Upper lobe of right lung (tissue), 1 donor: ENCODE measurements around the gene ZNF678. TPM values are rescaled to one million over a fixed set of nuclear protein-coding genes. Genes with fewer than 3 reads are reported as not detected.

ENCODE experiments used
- ATAC-seq: fragments of 200-7000 bp; cut with Tn5 transposase; one replicate; pipeline ENCODE4 v1.9.1; 2020; ENCODE audit warnings: mild to moderate bottlenecking, moderate library complexity
- DNase-seq: peaks from one replicate; pipeline ENCODE4 v3.0.0-alpha.2; 2020
- H3K27ac ChIP-seq: fragments of 200-600 bp; one replicate; pipeline ENCODE4 v1.8.0; 2022
- H3K27me3 ChIP-seq: fragments of 200-600 bp; one replicate; pipeline ENCODE4 v1.8.0; 2022; ENCODE audit warnings: mild to moderate bottlenecking
- H3K36me3 ChIP-seq: fragments of 200-600 bp; one replicate; pipeline ENCODE4 v1.8.0; 2022
- H3K4me1 ChIP-seq: fragments of 200-600 bp; one replicate; pipeline ENCODE4 v1.8.0; 2022
- H3K4me3 ChIP-seq: fragments of 200-600 bp; one replicate; pipeline ENCODE4 v1.8.0; 2022; ENCODE audit warnings: mild to moderate bottlenecking
- H3K9me3 ChIP-seq: fragments of 200-600 bp; one replicate; pipeline ENCODE4 v1.8.0; 2022
- CTCF ChIP-seq: fragments of 200-600 bp; IDR thresholded peaks from one replicate; pipeline ENCODE4 v1.8.0; 2022; ENCODE audit warnings: antibody characterized with exemption
- intact Hi-C: fragments of 100-400 bp; cut with DNase I; formaldehyde crosslinking; loops from one replicate; pipeline ENCODE4 v1.11.0; 2022
- total RNA-seq: library from RNA; stranded (reverse); fragmentation: NEBNext Ultra II Directional; extraction: Animal tissue kit (Norgen Biotek cat#: 25700); gene quantifications from one replicate; pipeline ENCODE4 v1.2.1, GENCODE V29; 2021
- donor health status: DM: no; HTN: yes; CAD: no; lungs with severe emphysema.

ZNF678 gene
- total RNA-seq, 1 donor from 2014 or later = 8.6 TPM

- Histone ChIP-seq H3K27me3 (peaks cover 29% of the 10 kb centered on the region), H3K27ac (no peak overlapping the region), H3K9me3 (no peaks in the 10 kb centered on the region), H3K4me3 (no peak overlapping the region), H3K4me1 (no peaks in the 10 kb centered on the region), H3K36me3 (no peaks in the 10 kb centered on the region)
- intact Hi-C loops = no loop called here
- no peak for ATAC-seq
- no peak for DNase-seq
- TF ChIP-seq CTCF = no peak
Observed at GRCh38 chr1:227558732-227559262, 4.6 kb upstream of the ZNF678 start.

- H3K27me3 ChIP-seq = peaks cover 29% of the 10 kb centered on the region
- TF ChIP-seq CTCF = no peak
- ATAC-seq (no peak), DNase-seq (no peak)
- intact Hi-C loops = no loop called here
- H3K4me1 ChIP-seq = no peaks in the 10 kb centered on the region
- no peak overlapping the region for H3K27ac ChIP-seq
- no peaks in the 10 kb centered on the region for H3K9me3 ChIP-seq
- no peak overlapping the region for H3K4me3 ChIP-seq
- H3K36me3 ChIP-seq = no peaks in the 10 kb centered on the region
Observed at GRCh38 chr1:227559499-227559898, 3.9 kb upstream of the ZNF678 start.

GRCh38 chr1:227559926-227560325 is 3.4 kb upstream of the ZNF678 start:
- intact Hi-C loops = no loop called here
- ATAC-seq (no peak), DNase-seq (no peak)
- Histone ChIP-seq H3K4me3 (no peak overlapping the region), H3K27ac (no peak overlapping the region), H3K4me1 (no peaks in the 10 kb centered on the region), H3K36me3 (no peaks in the 10 kb centered on the region), H3K9me3 (no peaks in the 10 kb centered on the region), H3K27me3 (peaks cover 29% of the 10 kb centered on the region)
- TF ChIP-seq CTCF = no peak

DNA sequence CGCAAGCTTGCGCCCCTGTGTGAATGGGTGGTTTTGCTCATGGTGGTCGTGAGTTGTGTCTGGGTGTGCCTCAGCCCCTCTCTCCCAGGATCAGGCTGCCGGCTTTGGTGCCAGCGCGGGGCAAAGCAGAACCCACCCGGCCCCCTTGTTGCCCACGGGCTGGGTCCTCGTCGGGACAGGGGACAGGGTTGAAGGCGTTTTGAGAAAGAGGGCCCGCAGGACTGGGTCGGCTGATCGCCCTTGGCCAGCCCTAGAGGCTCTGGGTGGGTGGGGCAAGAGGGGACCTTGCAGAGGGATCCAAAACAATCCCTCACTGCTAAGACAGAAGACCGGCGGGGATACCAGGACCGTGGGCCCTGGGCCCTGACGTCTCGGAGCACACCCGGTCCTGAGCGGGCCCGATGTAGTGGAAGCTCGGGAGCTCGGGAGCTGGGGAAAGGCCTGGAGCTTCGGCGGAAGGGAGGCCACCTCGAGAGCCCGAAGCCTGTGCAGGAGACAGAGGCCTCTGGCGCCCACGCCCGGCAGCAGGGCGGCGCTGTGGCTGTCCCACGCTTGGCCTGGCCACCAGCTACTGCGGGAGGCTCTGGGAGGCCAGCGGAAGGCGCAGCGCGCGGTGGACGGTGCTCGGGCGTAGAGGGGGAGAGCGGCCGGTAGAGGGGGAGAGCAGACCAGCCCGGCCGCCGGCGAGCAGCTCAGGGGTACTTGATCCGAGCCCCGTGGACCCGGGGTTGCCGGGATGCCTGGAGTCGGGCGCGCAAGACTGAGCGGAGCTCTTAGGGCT is 2.8 kb upstream of the ZNF678 start:
- intact Hi-C loops = no loop called here
- H3K36me3 ChIP-seq = no peaks in the 10 kb centered on the region
- no peaks in the 10 kb centered on the region for H3K9me3 ChIP-seq
- no peak overlapping the region for H3K27ac ChIP-seq
- no peaks in the 10 kb centered on the region for H3K4me1 ChIP-seq
- no peak for ATAC-seq
- H3K27me3 ChIP-seq = peaks cover 29% of the 10 kb centered on the region
- H3K4me3 ChIP-seq = no peak overlapping the region
- no peak for TF ChIP-seq CTCF
- no peak for DNase-seq

- no peaks in the 10 kb centered on the region for H3K9me3 ChIP-seq
- H3K36me3 ChIP-seq = no peaks in the 10 kb centered on the region
- no peak overlapping the region for H3K27ac ChIP-seq
- intact Hi-C loops = no loop called here
- no peak for ATAC-seq
- no peak overlapping the region for H3K4me3 ChIP-seq
- peaks cover 29% of the 10 kb centered on the region for H3K27me3 ChIP-seq
- no peaks in the 10 kb centered on the region for H3K4me1 ChIP-seq
- TF ChIP-seq CTCF = no peak
- no peak for DNase-seq
Observed at GRCh38 chr1:227561241-227561907, 2.0 kb upstream of the ZNF678 start.
